ENCODE results near the gene KMT2B.

- no peak for TF ChIP-seq EZH2 (IDR thresholded peaks at IDR 0.05; ENCODE audit: low read depth, unreplicated experiment)
- TF ChIP-seq CTCF (conservative IDR thresholded peaks at IDR 0.05; ENCODE audit: low read depth in 2 of 2) = no peak
- no peak for TF ChIP-seq REST (IDR thresholded peaks at IDR 0.05; ENCODE audit: unreplicated experiment)
- no peak for TF ChIP-seq JUNB (IDR thresholded peaks at IDR 0.05; ENCODE audit: unreplicated experiment)
- no peak for TF ChIP-seq POLR2AphosphoS5 (IDR thresholded peaks at IDR 0.05; ENCODE audit: low read depth)
Measured at GRCh38 chr19:35722461-35722860, 4.7 kb downstream of the KMT2B start.
